IPS-NIHi7 (cell line): ENCODE results near the gene LNX1.

Experiments used
- DNase-seq: peaks from one replicate; pipeline ENCODE4 v3.0.0; 2012; ENCODE audit warnings: mixed read lengths; ENCODE audit errors: extremely low spot score

The LNX1 gene

DNA sequence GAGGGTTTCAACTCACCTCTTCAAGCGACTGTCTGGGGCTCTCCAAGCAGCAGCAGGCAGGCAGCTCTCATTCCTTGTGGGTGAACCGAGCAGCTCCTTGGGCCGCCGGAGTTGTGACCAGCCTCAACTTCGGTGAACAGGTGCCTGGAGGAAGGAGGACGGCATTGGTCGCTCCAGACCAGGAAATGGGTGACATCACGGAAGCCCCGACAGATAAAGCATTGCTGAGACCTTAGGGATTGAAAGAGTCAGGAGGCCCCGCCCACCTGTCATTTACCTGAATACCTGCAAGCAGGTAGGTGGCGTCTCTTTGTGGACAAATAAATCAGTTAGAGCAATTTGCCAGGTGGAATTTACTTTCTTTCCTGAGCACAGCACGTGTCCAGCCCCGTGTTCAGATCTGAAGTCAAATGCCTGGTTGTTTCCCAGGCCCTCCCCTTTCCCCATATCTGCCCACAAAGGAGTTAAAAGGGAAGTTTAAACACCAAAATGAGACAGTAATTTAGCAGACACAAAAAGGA is at the start of gene LNX1:
TSS of gene LNX1 (minus strand) at position 115 of the 521 bp plus-strand sequence. CDS start 17,484 bp downstream, outside the sequence.
- peak; percentile 87 for DNase-seq

DNA sequence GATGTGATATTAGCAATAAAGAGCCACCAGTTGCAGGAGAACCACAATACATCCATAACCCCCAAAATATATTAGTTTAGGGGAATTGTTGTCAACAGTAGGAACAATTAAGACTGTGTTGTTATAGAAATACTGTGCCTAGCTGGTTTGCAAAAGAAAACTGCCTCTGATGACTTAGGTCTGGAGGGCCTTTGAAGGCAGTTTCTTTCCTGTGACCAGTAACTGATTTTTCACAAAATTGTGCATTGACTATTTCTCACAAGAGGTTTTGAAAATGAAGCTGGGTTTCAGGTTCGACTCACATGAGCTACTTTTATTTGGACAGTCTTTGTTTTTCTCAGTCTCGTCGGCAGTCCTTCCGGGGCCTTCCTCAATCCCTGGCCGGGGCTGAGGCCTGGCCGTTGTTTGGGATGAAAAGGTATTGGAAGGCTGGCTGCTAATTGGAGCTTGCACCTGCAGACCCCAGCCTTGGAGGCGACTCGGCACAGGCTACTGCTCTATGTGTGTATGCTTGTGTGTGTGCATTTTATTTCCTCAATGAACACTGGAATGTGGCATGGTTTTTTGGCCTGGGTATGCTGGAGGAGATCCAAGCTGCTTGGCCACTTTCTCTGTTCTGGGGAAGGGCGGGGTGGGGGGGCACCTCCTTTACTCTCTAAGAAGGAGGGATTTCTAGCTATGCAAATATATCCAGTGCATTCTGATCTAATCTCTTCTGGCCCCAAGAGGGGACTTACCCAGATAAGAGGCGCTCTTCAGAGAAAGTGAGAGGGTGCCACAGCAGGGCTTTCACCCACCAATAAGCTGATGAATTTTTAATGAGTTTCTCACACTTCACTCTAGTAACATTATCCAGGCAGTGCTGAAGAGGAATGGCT is 49.5 kb upstream of the LNX1 start:
- DNase-seq, result no peak

DNA sequence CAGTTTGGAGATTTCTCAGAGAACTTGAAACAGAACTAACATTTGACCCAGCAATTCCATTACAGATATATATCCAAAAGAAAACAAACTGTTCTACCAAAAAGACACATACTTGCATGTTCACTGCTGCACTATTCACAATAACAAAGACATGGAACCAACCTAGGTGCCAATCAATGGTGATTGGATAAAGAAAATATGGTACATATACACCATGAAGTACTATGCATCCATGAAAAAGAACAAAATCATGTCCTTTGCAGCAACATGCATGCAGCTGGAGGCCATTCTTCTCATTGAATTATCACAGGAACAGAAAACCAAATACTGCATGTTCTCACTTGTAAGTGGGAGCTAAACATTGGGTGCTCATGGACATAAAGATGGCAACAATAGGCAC is 47.6 kb upstream of the LNX1 start:
- DNase-seq, result no peak

DNA sequence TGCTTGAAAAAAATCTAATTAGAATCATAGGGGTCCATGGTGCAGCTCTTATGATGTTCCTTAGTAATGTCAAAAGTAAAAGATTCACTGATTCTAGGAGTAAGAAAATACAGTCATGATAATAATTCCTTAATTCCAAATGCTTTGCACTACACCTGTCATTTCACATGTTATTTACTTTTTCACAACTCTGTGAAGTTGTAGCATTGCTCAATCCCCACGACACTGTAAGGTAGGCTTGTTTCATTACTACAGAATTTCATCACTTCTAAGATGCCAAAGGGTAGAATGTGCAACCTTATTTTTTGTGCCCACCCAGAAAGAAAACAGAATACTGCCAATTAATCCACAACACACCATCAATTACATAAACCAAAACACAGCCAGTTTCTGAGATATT is 46.1 kb upstream of the LNX1 start:
- no peak for DNase-seq

DNA sequence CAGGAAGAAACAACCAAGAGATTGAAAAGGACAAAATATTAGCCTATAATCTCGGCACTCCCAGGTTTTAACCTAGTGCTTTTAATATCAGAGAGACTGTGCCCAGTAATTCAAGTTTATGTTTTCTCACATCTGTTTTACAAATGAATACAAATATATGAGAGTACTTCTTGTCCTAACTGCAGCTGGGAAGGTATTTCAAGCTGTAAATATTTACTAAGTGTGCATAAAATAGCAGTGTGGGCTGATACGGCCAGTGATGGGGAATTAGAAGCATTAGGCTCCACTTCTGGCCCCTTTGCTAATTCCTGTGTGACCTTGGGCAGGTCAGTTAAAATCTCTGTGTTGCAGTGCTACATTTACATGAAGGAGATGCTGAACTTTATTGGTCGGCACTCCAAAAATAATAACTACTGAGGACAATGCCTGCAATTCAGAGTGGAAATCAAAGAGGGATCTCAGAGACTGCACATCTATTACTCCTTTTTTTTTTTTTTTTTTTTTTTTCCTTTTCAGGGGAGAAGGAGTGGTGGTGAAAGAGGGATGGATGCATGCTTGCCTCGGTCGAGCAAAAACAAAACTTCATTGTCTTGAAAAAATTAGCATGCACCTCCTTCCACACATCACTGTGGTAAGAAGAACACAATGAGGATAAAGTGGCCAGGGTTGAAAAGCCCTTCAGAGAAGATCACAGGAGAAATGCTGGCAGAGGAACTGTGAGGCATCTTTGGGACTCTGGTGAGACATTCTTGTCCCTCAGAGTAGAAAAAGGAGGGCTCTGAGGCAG is 44.6 kb upstream of the LNX1 start:
- no peak for DNase-seq

DNA sequence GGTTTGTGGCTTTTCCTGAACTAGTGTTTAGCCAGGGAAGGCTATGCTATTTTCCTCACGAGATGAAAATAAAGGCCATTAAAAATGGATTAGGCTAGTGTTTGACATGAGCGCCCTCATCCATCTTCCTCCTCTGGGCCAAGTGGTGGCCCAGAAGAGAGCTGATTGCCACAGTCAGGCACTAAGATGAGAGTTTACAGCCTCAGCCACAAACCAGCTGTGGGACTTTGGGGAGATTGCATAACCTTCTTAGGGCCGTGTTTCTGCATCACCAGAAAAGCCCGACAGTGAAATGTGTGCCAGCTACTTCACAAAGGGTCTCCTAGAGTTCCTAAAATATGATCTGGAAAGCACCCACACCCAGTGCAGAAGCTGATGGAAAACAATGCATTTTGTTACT is 42.3 kb upstream of the LNX1 start:
- DNase-seq, result no peak

DNA sequence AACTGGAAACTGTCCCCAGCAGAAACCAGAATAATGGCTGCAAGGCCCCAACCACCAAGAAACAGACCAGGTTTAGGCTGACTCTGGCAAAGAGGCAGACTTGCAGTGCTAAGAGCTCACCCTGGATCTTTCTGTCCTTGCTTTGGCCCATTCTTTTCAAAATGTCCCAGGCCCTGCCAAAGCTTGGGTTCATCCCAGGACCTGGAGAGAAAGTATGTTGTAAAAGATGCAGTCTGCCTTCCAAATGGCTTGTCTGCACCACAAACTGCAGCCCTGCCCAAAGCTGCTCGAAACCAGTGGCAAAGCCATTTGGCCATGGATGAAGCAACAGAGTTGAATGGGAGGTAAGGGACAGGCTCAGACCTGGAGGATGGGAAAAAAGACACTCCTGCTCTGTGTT is 38.0 kb upstream of the LNX1 start:
- no peak for DNase-seq

DNA sequence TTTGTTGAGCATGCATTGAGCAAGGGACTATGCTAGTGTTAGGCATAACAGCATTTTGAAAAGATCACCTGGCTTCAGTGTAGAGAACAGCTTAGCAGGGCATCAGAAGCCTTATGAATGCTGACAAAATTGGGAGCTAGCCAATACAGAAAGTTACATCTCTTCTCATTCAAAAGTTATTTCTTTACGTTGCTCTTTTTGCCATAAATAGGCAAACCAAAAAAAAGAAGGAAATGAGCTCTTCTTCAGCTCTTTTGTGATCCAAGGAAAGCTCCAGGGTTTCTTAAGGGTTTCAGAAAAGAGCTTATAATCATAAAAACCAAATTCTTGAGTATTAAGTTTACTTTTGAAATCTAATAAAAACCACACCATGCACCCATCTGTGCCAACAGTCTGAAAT is 35.2 kb upstream of the LNX1 start:
- DNase-seq, result no peak

DNA sequence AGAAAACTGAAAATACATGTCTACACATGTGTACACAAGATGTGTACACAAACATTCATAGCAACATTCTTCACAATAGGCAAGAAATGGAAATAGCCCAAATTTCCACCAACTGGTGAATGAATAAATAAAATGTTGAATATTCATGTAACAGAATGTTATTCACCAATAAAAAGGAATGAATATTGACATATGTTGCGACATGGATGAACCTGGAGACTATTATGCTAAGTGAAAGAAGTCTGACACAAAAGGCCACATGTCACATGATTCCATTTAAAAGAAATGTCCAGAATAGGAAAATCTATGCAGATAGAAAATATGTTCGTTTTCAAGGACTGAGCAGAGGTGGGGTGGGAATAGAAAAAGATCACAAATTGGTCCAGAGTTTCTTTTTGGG is 34.6 kb upstream of the LNX1 start:
- DNase-seq, result no peak

DNA sequence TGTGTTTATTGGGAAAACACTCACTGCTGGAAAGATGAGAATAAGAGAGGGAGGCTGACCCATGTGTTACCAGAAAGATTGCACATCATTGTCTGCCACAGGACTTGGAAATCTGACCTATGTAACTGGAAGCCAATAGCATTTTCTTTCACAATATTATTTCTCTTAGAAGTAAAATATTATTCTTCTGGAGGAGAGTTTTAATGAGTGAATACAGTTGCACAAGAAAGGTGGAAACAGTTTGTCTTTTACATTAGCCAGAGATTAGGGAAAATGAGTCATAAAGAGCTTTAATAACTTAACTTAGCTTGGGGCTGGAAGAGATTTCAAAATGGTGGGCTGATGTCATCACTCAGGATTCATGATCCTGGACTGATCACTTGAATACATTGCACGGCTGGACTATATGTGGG is 31.5 kb upstream of the LNX1 start:
- no peak for DNase-seq

DNA sequence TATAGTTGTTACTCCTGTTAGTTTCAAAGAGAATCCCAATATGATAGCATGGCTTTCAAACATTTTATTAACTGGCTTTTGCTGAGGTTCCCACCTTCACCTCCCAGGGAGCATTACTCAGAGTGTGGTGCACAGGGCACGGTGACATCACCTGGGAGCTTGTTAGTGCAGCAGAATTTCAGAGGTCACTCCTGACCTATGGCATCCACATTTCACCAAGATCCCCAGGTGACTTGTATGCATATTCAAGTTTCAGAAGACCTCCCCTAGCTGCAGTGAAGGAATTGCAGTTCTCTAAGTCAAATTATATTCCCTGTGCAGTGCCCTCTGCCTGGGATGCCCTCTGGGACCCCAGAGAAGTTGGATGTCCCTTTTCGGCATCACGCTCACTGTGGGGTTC is 29.7 kb upstream of the LNX1 start:
- DNase-seq, result no peak

DNA sequence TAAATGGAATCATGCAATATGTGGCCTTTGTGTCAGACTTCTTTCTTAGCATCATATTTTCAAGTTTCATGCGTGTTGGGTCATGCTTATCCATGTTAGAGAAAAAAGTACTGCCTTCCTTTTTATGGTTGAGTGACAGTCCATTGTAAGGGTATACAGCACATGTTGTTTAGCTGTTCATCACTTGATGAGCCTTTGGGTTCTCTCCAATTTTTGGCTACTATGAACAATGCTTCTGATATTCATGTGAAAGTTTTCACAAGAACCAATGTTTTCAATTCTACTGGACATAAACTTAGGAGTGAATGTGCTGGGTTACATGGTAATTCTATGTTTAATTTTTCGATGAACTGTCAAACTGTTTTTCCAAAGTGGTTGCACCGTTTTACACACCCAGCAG is 28.1 kb upstream of the LNX1 start:
- DNase-seq, result no peak

DNA sequence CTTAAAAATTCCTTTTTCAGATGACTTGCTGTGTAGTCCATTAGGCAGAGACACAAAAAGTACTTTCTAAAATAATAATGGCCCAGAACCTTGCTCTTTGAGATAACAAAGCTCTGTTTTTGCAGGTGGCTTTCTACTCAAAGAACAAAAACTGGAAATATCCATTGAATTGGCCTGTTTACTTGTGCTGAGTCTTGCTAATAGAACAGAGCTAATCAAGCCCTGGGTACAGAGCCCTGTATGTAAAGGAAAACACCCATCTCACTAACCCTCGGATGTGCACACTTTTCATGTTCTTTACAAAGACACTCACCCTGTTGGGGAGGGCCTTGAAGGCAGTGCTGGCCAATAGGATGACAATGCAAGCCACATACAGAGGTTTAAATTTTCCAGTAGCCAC is 27.0 kb upstream of the LNX1 start:
- no peak for DNase-seq

DNA sequence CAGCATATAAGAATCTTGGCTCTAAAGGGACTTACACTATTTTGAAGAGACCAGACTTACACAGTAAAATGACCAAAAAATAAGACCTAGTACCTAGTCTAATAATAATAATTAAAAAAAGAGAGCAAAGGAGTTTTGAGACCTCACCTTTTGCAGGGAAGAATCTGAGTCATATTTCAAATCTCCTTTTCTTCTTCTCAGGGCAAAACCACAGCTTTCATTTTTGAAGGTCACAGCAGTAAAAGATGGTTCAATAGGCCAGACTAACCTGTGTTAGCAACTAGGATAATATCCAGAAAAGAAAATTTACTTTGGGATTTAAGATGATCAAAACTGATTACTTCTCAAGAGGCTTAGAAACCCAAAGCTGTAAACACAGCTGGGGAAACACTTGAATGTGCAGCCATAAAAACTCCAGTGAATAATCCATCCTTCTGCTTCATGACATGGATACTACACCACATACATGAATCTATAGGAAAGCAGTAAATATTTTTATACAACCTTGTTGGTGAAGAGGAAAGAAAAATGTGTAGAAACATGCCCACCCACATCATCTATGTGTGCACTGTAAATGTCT is 25.9 kb upstream of the LNX1 start:
- no peak for DNase-seq

DNA sequence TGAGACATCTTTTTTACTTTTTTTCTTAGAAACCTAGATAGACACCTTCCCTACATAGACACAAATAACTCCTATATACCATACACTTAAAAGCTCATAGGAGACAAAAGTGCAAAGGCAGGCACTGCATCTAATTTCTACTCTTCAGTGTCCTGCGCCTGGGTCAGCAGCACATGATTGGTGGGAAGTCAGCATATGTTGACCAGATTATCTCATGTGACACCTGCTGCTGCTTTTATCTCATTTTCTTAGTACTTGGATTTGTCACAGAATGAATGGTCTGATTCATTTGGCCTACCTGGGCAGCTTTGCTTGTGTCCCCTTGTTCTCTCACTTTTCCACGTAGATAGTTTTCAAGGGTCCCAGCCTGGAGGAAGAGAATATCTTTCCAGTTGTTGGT is 24.9 kb upstream of the LNX1 start:
- DNase-seq, result no peak

DNA sequence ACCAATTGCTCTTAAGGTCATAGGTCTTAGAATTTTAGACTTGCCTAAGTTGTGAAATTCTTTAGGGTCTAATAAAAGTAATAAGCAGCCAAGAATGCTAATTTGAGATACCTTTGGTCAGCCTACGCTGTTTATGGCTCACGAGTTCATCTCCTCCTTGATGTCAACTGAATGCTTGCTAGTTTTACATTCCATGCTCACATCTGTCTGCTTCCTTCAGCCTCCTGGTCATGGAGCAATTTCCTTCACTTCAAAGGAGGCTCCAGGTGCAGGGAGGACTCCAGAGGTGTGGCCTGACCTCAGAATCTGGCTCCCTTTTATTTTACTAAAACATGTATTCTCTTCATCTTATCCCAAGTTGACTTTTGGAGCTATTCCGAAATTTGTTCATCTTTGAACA is 23.3 kb upstream of the LNX1 start:
- peak; percentile 47 for DNase-seq

DNA sequence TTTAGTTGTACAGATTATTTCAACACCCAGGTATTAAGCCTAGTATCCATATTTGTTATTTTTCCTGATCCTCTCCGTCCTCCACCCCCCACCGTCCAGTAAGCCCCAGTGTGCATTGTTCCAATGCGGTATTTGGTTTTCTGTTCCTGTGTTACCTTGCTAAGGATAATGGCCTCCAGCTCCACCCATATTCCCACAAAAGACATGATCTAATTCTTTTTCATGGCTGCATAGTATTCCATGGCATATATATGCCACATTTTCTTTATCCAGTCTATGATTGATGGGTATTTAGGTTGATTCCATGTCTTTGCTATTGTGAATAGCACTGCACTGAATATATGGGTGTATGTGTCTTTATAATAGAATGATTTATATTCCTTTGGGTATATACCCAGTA is 22.1 kb upstream of the LNX1 start:
- no peak for DNase-seq

DNA sequence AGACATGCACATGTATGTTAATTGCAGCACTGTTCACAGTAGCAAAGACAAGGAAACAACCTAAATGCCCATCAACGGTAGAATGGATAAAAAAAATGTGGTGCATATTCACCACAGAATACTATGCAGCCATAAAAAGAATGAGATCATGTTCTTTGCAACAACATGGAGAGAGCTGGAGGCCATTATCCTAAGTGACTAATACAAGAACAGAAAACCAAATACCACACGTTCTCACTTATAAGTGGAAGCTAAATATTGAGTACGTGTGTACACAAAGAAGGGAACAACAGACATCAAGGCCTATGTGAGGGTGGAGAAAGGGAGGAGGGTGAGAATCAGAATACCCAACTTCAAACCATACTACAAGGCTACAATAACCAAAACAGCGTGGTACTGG is 17.4 kb upstream of the LNX1 start:
- no peak for DNase-seq

DNA sequence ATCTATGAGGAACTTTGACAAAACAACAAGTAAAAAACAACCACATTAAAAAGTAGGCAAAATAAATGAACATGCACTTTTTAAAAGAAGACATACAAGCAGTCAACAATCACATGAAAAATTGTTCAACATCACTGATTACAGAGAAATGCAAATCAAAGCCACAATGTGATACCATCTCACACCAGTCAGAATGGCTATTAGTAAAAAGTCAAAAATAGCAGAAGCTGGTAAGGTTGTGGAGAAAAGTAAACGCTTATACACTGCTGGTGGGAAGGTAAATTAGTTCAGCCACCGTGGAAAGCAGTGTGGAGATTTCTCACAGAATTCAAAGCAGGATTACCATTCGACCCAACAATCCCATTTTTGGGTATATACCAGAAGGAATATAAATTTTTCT is 17.0 kb upstream of the LNX1 start:
- no peak for DNase-seq

DNA sequence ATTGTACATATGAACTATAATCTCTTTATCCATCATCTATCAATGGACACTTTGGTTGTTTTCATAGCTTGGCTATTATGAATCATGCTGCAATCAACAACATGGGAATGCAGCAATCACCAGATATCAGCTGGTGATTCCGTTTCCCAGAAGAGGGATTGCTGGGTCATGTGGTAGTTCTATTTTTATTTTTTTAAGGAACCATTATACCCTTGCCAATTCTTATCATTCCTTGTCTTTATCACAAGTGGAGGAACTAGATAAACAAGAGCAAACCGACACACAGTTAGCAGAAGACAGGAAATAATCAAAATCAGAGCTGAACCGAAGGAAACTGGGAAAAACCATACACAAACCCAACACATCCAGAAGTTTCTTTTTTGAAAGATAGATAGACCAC is 14.5 kb upstream of the LNX1 start:
- DNase-seq, result no peak

DNA sequence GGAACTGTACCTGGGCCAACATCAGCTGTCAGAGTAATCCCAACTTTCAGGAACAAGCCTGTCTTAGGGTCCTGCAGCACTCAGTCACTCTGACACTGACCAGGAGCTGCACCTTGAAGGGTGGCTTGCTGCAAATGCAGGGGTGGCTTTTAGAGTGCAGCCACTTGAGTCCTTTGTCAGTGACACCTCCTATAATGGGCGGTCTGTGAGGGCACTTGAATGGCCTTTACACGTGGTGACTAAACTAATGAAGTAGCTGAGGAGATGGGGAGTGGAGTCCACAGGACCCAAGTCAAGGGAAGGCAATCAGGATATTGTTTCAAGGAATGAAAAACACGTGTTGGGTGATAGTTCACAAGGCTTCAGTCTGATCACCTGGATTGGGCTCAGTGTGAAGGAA is 11.1 kb upstream of the LNX1 start:
- no peak for DNase-seq

DNA sequence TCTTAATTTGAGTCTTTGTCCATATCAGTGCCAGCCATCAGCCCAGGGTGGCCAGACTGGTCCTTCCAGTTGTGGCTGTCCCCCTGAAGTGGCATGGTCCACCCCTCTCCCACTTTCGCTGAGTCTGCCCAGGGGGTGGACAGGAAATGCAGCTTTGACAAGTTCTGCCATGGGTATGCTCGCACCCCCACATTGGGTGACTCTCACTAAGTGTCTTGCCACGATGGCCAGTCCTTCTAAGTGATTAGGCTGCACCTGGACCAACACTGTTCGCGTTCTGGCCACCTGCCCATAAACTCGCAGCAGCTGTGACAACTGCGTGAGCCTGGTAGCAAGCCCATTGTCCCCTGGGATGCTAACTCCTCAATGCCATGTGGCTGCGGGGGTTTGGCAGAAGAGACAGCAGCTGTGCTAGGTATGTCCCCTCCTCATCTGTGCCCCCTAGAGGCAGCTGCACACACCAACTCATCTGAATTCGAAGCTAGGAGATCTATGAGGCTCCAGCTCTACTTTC is 10.0 kb upstream of the LNX1 start:
- peak; percentile 70 for DNase-seq
